Esophagus squamous epithelium (tissue), 5 donors: ENCODE data around the gene ANKRD11. TPM values are rescaled to one million over a fixed set of nuclear protein-coding genes. Genes with fewer than 3 reads are reported as not detected.

ENCODE experiments used
- DNase-seq: peaks from one replicate; lab custom pipeline; 2025; lab: John Stamatoyannopoulos, UW
- H3K27ac ChIP-seq, 4 donors: fragments of 200-600 bp; sonication (generic); one replicate each; pipeline ENCODE4 v1.5.1; 2016 to 2019; ENCODE audit warnings: mild to moderate bottlenecking in 1 of 4
- H3K27me3 ChIP-seq, 4 donors: fragments of 200-600 bp; sonication (generic); 1 replicate in 3 of 4; 2 replicates in 1 of 4; pipeline versions ENCODE4 v1.5.1 to v1.6.0; 2017 to 2021; ENCODE audit warnings: antibody characterized with exemption in 1 of 4
- H3K36me3 ChIP-seq, 3 donors: fragments of 200-600 bp; sonication (generic); one replicate each; pipeline ENCODE4 v1.5.1; 2016 to 2019
- H3K4me1 ChIP-seq, 3 donors: fragments of 200-600 bp; sonication (generic); one replicate each; pipeline ENCODE4 v1.5.1; 2017 to 2019
- H3K4me3 ChIP-seq, 4 donors: fragments of 200-600 bp; sonication (generic); 1 replicate in 3 of 4; 2 replicates in 1 of 4; pipeline ENCODE4 v1.5.1; 2016 to 2019; ENCODE audit warnings: mild to moderate bottlenecking in 2 of 4, moderate library complexity in 1 of 4
- H3K9me3 ChIP-seq, 3 donors: fragments of 200-600 bp; sonication (generic); one replicate each; pipeline ENCODE4 v1.5.1; 2016 to 2019
- POLR2A ChIP-seq, 4 donors: fragments of 450-650 bp; IDR thresholded peaks; one replicate each; pipeline ENCODE4 v1.6.1; 2017; ENCODE audit warnings: antibody characterized with exemption in 4 of 4, mild to moderate bottlenecking in 4 of 4, moderate library complexity in 3 of 4
- WGBS, 2 donors: methylation state at CpG; one replicate each; pipeline ENCODE4 v1.1.5; 2018; 5-methylcytosine and 5-hydroxymethylcytosine counted together
- intact Hi-C: fragments of 100-400 bp; cut with DNase I; formaldehyde crosslinking; loops from one replicate; pipeline ENCODE4 v1.15.0; 2022
- total RNA-seq, 4 donors: library from RNA; depleted of rRNA; stranded (reverse); fragments of >200 nt; gene quantifications; one replicate each; pipeline ENCODE4 v1.1.0, GENCODE V29; 2016
- TF ChIP-seq, protein P1 (sequence below), 6 experiments: fragments of 450-650 bp in 4 of 6; fragments of 200-600 bp in 2 of 6; sonication (generic) in 2 of 6; IDR thresholded peaks; one replicate each; pipeline ENCODE4 v1.5.1; 2016 to 2019; ENCODE audit warnings: antibody characterized with exemption in 6 of 6, mild to moderate bottlenecking in 4 of 6, moderate library complexity in 4 of 6
- donor health status: DM: yes; HTN: yes; CAD: no.

ANKRD11 gene
- total RNA-seq, 4 donors from 2014 or later, result 51.0 to 72.7 (median 66.9) TPM

DNA sequence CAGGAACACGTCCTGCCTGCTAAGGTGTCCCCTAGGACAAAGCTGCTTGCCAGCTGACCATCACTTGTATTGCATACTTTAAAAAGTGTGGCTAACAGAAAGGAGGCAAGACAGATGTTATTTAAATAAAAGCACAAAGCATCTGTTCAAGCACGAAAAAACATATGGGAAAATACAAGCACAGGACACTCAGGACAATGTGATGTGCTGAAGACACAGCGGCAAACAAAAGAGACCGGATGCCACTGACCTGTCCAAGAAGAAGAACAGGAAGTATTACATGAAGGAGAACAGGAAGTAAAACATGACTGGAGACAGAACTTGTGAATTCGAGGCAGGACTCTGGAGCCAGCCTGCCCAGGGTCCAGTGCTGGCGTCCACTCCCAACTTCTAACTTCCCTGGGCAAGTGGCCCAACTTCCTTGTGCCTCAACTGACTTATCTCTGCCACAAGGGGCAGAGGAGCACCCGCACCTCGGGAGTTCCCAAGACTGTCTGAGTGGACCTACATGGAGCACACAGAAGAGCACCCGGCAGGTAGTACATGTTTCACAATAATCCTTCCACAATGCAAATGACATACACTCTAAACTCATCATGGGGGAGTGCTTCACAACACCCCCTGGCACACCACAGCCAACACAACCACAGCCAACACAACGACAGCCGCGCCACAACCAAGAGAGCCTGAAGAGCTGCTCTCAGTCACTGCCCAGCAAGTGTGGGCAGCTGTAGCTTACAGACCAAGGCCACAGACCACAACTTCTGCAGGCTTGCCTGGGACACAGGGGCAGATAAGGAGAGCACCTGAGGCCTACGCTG lies 36.6 kb downstream of the ANKRD11 start:
- 59 to 73% methylated on average over 11 to 13 of the region's 13 CpGs for WGBS, 2 donors
- TF ChIP-seq, protein P1, sequence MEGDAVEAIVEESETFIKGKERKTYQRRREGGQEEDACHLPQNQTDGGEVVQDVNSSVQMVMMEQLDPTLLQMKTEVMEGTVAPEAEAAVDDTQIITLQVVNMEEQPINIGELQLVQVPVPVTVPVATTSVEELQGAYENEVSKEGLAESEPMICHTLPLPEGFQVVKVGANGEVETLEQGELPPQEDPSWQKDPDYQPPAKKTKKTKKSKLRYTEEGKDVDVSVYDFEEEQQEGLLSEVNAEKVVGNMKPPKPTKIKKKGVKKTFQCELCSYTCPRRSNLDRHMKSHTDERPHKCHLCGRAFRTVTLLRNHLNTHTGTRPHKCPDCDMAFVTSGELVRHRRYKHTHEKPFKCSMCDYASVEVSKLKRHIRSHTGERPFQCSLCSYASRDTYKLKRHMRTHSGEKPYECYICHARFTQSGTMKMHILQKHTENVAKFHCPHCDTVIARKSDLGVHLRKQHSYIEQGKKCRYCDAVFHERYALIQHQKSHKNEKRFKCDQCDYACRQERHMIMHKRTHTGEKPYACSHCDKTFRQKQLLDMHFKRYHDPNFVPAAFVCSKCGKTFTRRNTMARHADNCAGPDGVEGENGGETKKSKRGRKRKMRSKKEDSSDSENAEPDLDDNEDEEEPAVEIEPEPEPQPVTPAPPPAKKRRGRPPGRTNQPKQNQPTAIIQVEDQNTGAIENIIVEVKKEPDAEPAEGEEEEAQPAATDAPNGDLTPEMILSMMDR (IDR thresholded peaks at IDR 0.05), result peak in 1 of 6 experiments; percentile 49
- TF ChIP-seq POLR2A (IDR thresholded peaks at IDR 0.05), result no peak
- intact Hi-C loops, result no loop called here
- Histone ChIP-seq H3K4me1 (peaks cover 17 to 96% (median 56%) of the 10 kb centered on the region in 3 donors), H3K9me3 (no peaks in the 10 kb centered on the region), H3K27me3 (no peaks in the 10 kb centered on the region), H3K27ac (peak overlapping the region; percentile 15 to 64 (median 49)), H3K4me3 (no peak overlapping the region), H3K36me3 (no peaks in the 10 kb centered on the region)
- no peak for DNase-seq

DNA sequence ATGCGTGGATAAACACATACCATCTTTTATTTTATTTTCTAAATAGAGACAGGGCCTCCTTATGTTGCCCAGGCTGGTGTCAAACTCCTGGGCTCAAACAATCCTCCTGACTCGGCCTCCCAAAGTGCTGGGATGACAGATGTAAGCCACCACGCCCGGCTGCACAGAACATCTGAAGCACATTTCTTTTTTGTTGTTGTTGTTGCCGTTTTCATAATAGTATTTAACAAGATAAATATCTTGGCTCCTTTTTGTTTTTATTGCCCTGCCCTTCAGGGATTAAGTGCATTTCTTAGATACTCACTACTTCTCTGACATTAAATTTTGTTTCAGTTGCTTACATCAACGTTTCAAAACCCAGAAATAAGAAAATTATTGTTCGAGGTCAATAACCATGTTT lies 37.4 kb downstream of the ANKRD11 start:
- Histone ChIP-seq H3K4me1 (peaks cover 17 to 96% (median 53%) of the 10 kb centered on the region in 3 donors), H3K4me3 (no peak overlapping the region), H3K27ac (peak overlapping the region in 2 of 4 donors; percentile 45 to 64), H3K9me3 (no peaks in the 10 kb centered on the region), H3K36me3 (no peaks in the 10 kb centered on the region), H3K27me3 (no peaks in the 10 kb centered on the region)
- TF ChIP-seq POLR2A (IDR thresholded peaks at IDR 0.05), result no peak
- TF ChIP-seq, protein P1 (IDR thresholded peaks at IDR 0.05), result no peak
- WGBS, 2 donors, result 48 to 53% methylated on average over 7 of the region's 7 CpGs
- DNase-seq, result no peak
- intact Hi-C loops, result no loop called here

DNA sequence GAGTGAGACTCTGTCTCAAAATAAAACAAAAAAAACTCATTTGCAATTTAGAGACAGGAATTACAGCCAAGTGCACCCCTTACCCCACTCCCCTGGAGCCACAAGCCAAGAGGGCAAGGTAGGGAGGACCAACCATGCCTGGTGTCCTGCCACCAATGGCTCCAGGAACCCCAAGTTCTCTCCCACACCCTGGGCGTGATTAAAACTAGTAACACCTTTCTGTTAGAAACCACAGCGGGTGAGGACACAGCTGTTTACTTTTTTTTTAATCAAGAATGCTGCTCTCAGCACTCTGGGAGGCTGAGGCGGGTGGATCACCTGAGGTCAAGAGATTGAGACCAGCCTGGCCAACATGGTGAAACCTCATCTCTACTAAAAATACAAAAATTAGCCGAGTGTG lies 38.1 kb downstream of the ANKRD11 start:
- H3K4me3 ChIP-seq, result no peak overlapping the region
- no peaks in the 10 kb centered on the region for H3K27me3 ChIP-seq
- peaks cover 17 to 96% (median 58%) of the 10 kb centered on the region in 3 donors for H3K4me1 ChIP-seq
- no peaks in the 10 kb centered on the region for H3K9me3 ChIP-seq
- no peak for TF ChIP-seq POLR2A (IDR thresholded peaks at IDR 0.05)
- TF ChIP-seq, protein P1 (IDR thresholded peaks at IDR 0.05), result no peak
- no peaks in the 10 kb centered on the region for H3K36me3 ChIP-seq
- no peak for DNase-seq
- 55 to 56% methylated on average over 2 of the region's 4 CpGs for WGBS, 2 donors
- intact Hi-C loops, result no loop called here
- H3K27ac ChIP-seq, result peak overlapping the region in 3 of 4 donors; percentile 31 to 64 (median 45)

DNA sequence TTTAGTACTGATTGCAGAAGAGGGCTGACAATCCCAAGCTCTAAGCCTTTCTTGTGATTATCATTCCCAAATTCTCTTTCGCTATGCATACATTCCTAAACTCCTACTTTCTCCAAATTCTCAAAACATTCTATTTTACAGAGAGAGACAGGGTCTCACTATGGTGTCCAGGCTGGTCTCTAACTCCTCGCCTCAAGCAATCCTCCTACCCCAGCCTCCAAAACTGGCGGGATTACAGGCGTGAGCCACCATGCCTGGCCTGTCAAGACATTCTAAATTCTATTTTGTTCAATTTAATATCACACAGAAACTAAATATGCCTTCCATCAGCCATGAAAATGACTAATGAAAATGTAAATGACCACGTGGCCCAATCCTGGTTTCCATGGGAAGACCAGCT lies 39.8 kb downstream of the ANKRD11 start:
- H3K4me3 ChIP-seq, result no peak overlapping the region
- TF ChIP-seq, protein P1 (IDR thresholded peaks at IDR 0.05), result no peak
- no peak for TF ChIP-seq POLR2A (IDR thresholded peaks at IDR 0.05)
- no peaks in the 10 kb centered on the region for H3K9me3 ChIP-seq
- H3K4me1 ChIP-seq, result peaks cover 31 to 99% (median 68%) of the 10 kb centered on the region in 3 donors
- intact Hi-C loops, result no loop called here
- no peaks in the 10 kb centered on the region for H3K36me3 ChIP-seq
- WGBS, 2 donors, result 83 to 88% methylated on average over 5 of the region's 5 CpGs
- H3K27me3 ChIP-seq, result no peaks in the 10 kb centered on the region
- DNase-seq, result no peak
- peak overlapping the region; percentile 7 to 73 (median 58) for H3K27ac ChIP-seq

- intact Hi-C loops, result no loop called here
- Histone ChIP-seq H3K27ac (peak overlapping the region; percentile 7 to 73 (median 58)), H3K4me1 (peaks cover 38 to 99% (median 69%) of the 10 kb centered on the region in 3 donors), H3K4me3 (no peak overlapping the region), H3K36me3 (no peaks in the 10 kb centered on the region), H3K9me3 (no peaks in the 10 kb centered on the region), H3K27me3 (no peaks in the 10 kb centered on the region)
- no peak for DNase-seq
- TF ChIP-seq, protein P1 (IDR thresholded peaks at IDR 0.05), result no peak
- TF ChIP-seq POLR2A (IDR thresholded peaks at IDR 0.05), result no peak
- WGBS, 2 donors, result 66 to 69% methylated on average over 3 of the region's 3 CpGs
Measured at GRCh38 chr16:89449726-89450335, 40.5 kb downstream of the ANKRD11 start.
